ENCODE measurements around the gene CST7. TPM values are rescaled to one million over a fixed set of nuclear protein-coding genes. Genes with fewer than 3 reads are reported as not detected.

Gene CST7
- total and polyA plus RNA-seq, 2 experiments from 2014 or later: not detected

DNA sequence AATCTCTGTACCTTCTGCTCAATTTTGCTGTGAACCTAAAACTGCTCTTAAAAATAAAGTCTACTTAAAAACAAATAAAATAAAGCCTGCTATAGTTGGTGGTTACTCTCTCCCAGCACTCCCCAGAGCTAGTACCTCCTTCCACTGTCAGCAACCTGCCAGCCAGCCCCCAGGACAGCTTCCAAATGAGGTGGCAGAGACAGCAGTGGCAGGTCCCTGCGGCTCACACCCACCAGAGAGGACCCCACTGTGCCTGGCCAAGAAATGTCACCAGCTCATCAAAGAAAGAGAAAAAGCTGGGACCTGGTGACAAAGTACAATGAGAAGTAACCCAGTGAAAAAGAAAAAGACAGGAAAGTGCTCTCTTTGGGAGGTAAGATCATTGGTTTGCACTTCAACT, 28.3 kb downstream of the CST7 start:
- H2AFZ ChIP-seq: no peak overlapping the region
- Mint-ChIP-seq H3K36me3 (ENCODE audit: low read depth) (peaks cover 79% of the 10 kb centered on the region), H3K27me3 (ENCODE audit: insufficient read depth, low read depth, poor library complexity) (peaks cover 3% of the 10 kb centered on the region), H3K4me3 (no peak overlapping the region), H3K27ac (no peak overlapping the region), H3K4me1 (no peaks in the 10 kb centered on the region), H3K9me3 (peaks cover 20% of the 10 kb centered on the region)
- H3F3A ChIP-seq (replicated peaks; ENCODE audit: low read depth): no peaks in the 10 kb centered on the region
- TF ChIP-seq, protein P1, sequence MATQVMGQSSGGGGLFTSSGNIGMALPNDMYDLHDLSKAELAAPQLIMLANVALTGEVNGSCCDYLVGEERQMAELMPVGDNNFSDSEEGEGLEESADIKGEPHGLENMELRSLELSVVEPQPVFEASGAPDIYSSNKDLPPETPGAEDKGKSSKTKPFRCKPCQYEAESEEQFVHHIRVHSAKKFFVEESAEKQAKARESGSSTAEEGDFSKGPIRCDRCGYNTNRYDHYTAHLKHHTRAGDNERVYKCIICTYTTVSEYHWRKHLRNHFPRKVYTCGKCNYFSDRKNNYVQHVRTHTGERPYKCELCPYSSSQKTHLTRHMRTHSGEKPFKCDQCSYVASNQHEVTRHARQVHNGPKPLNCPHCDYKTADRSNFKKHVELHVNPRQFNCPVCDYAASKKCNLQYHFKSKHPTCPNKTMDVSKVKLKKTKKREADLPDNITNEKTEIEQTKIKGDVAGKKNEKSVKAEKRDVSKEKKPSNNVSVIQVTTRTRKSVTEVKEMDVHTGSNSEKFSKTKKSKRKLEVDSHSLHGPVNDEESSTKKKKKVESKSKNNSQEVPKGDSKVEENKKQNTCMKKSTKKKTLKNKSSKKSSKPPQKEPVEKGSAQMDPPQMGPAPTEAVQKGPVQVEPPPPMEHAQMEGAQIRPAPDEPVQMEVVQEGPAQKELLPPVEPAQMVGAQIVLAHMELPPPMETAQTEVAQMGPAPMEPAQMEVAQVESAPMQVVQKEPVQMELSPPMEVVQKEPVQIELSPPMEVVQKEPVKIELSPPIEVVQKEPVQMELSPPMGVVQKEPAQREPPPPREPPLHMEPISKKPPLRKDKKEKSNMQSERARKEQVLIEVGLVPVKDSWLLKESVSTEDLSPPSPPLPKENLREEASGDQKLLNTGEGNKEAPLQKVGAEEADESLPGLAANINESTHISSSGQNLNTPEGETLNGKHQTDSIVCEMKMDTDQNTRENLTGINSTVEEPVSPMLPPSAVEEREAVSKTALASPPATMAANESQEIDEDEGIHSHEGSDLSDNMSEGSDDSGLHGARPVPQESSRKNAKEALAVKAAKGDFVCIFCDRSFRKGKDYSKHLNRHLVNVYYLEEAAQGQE (IDR thresholded peaks at IDR 0.05; ENCODE audit: unreplicated experiment): no peak
- TF ChIP-seq JUNB (IDR thresholded peaks at IDR 0.05; ENCODE audit: unreplicated experiment): no peak
- TF ChIP-seq STAT1 (IDR thresholded peaks at IDR 0.05; ENCODE audit: unreplicated experiment): no peak
- TF ChIP-seq, protein P2, sequence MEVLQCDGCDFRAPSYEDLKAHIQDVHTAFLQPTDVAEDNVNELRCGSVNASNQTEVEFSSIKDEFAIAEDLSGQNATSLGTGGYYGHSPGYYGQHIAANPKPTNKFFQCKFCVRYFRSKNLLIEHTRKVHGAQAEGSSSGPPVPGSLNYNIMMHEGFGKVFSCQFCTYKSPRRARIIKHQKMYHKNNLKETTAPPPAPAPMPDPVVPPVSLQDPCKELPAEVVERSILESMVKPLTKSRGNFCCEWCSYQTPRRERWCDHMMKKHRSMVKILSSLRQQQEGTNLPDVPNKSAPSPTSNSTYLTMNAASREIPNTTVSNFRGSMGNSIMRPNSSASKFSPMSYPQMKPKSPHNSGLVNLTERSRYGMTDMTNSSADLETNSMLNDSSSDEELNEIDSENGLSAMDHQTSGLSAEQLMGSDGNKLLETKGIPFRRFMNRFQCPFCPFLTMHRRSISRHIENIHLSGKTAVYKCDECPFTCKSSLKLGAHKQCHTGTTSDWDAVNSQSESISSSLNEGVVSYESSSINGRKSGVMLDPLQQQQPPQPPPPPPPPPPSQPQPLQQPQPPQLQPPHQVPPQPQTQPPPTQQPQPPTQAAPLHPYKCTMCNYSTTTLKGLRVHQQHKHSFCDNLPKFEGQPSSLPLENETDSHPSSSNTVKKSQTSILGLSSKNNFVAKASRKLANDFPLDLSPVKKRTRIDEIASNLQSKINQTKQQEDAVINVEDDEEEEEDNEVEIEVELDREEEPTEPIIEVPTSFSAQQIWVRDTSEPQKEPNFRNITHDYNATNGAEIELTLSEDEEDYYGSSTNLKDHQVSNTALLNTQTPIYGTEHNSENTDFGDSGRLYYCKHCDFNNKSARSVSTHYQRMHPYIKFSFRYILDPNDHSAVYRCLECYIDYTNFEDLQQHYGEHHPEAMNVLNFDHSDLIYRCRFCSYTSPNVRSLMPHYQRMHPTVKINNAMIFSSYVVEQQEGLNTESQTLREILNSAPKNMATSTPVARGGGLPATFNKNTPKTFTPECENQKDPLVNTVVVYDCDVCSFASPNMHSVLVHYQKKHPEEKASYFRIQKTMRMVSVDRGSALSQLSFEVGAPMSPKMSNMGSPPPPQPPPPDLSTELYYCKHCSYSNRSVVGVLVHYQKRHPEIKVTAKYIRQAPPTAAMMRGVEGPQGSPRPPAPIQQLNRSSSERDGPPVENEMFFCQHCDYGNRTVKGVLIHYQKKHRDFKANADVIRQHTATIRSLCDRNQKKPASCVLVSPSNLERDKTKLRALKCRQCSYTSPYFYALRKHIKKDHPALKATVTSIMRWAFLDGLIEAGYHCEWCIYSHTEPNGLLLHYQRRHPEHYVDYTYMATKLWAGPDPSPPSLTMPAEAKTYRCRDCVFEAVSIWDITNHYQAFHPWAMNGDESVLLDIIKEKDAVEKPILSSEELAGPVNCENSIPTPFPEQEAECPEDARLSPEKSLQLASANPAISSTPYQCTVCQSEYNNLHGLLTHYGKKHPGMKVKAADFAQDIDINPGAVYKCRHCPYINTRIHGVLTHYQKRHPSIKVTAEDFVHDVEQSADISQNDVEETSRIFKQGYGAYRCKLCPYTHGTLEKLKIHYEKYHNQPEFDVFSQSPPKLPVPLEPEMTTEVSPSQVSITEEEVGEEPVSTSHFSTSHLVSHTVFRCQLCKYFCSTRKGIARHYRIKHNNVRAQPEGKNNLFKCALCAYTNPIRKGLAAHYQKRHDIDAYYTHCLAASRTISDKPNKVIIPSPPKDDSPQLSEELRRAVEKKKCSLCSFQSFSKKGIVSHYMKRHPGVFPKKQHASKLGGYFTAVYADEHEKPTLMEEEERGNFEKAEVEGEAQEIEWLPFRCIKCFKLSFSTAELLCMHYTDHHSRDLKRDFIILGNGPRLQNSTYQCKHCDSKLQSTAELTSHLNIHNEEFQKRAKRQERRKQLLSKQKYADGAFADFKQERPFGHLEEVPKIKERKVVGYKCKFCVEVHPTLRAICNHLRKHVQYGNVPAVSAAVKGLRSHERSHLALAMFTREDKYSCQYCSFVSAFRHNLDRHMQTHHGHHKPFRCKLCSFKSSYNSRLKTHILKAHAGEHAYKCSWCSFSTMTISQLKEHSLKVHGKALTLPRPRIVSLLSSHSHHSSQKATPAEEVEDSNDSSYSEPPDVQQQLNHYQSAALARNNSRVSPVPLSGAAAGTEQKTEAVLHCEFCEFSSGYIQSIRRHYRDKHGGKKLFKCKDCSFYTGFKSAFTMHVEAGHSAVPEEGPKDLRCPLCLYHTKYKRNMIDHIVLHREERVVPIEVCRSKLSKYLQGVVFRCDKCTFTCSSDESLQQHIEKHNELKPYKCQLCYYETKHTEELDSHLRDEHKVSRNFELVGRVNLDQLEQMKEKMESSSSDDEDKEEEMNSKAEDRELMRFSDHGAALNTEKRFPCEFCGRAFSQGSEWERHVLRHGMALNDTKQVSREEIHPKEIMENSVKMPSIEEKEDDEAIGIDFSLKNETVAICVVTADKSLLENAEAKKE (CRISPR knock-in tag; IDR thresholded peaks at IDR 0.05): no peak
- TF ChIP-seq ZNF331 (CRISPR knock-in tag; IDR thresholded peaks at IDR 0.05; ENCODE audit: low read depth): no peak
- TF ChIP-seq, protein P3, sequence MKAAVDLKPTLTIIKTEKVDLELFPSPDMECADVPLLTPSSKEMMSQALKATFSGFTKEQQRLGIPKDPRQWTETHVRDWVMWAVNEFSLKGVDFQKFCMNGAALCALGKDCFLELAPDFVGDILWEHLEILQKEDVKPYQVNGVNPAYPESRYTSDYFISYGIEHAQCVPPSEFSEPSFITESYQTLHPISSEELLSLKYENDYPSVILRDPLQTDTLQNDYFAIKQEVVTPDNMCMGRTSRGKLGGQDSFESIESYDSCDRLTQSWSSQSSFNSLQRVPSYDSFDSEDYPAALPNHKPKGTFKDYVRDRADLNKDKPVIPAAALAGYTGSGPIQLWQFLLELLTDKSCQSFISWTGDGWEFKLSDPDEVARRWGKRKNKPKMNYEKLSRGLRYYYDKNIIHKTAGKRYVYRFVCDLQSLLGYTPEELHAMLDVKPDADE (IDR thresholded peaks at IDR 0.05): no peak
- TF ChIP-seq EZH2 (IDR thresholded peaks at IDR 0.05; ENCODE audit: low read depth, unreplicated experiment): no peak
- no peak for TF ChIP-seq POLR2AphosphoS5 (IDR thresholded peaks at IDR 0.05; ENCODE audit: low read depth)
- no peak for TF ChIP-seq EZH2phosphoT487 (IDR thresholded peaks at IDR 0.05; ENCODE audit: unreplicated experiment)
- TF ChIP-seq, protein P4, sequence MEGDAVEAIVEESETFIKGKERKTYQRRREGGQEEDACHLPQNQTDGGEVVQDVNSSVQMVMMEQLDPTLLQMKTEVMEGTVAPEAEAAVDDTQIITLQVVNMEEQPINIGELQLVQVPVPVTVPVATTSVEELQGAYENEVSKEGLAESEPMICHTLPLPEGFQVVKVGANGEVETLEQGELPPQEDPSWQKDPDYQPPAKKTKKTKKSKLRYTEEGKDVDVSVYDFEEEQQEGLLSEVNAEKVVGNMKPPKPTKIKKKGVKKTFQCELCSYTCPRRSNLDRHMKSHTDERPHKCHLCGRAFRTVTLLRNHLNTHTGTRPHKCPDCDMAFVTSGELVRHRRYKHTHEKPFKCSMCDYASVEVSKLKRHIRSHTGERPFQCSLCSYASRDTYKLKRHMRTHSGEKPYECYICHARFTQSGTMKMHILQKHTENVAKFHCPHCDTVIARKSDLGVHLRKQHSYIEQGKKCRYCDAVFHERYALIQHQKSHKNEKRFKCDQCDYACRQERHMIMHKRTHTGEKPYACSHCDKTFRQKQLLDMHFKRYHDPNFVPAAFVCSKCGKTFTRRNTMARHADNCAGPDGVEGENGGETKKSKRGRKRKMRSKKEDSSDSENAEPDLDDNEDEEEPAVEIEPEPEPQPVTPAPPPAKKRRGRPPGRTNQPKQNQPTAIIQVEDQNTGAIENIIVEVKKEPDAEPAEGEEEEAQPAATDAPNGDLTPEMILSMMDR (conservative IDR thresholded peaks at IDR 0.05; ENCODE audit: low read depth in 2 of 2): no peak
- TF ChIP-seq NANOG (IDR thresholded peaks at IDR 0.05; ENCODE audit: borderline replicate concordance): no peak
- TF ChIP-seq CREB1 (CRISPR knock-in tag; IDR thresholded peaks at IDR 0.05; ENCODE audit: low read depth): no peak
- no peak for TF ChIP-seq ZNF114 (CRISPR knock-in tag; IDR thresholded peaks at IDR 0.05)
- no peaks in the 10 kb centered on the region for H3K27me3 ChIP-seq (ENCODE audit: insufficient read depth)
- no peak overlapping the region for H3K27ac ChIP-seq (ENCODE audit: low read depth)
- DNase-seq (ENCODE audit: low spot score): no peak
- no peak for ATAC-seq
- no peaks in the 10 kb centered on the region; the same call in 1 of the 2 replicates for H4K20me1 ChIP-seq (replicated peaks; ENCODE audit: insufficient read depth)
- peaks cover 22% of the 10 kb centered on the region; the same call in 1 of the 2 replicates for H3K79me2 ChIP-seq (replicated peaks; ENCODE audit: insufficient read depth)
- H3K36me3 ChIP-seq (ENCODE audit: insufficient read depth): 0 out of 2 replicates have a peak, but pooled peaks cover 13% of the 10 kb centered on the region
- H3K9me2 ChIP-seq (ENCODE audit: insufficient read depth): no peaks in the 10 kb centered on the region
- no peak overlapping the region for H3K4me3 ChIP-seq
- no peaks in the 10 kb centered on the region for H3K4me1 ChIP-seq (ENCODE audit: insufficient read depth)
- H3K4me2 ChIP-seq: no peak overlapping the region
